Testis (tissue), 2 donors: ENCODE measurements around the gene MTERF1.

Source experiments
- CTCF ChIP-seq, 3 experiments: fragments of 450-650 bp in 2 of 3; fragments of 200-600 bp in 1 of 3; sonication (generic) in 1 of 3; IDR thresholded peaks; one replicate each; pipeline ENCODE4 v1.5.1; 2016 to 2019; ENCODE audit warnings: antibody characterized with exemption in 3 of 3, mild to moderate bottlenecking in 2 of 3, moderate library complexity in 1 of 3
- POLR2A ChIP-seq: fragments of 450-650 bp; IDR thresholded peaks from one replicate; pipeline ENCODE4 v1.6.1; 2017; ENCODE audit warnings: antibody characterized with exemption, mild to moderate bottlenecking, moderate library complexity

GRCh38 chr7:91910171-91910570, 29.7 kb upstream of the MTERF1 start:
- TF ChIP-seq CTCF (IDR thresholded peaks at IDR 0.05) = no peak
- no peak for TF ChIP-seq POLR2A
